GM12872 (cell line): ENCODE data around the gene MVK.

Experiments used
- CTCF ChIP-seq: IDR thresholded peaks from 3 replicates; pipeline ENCODE4 v1.5.1; 2011; ENCODE audit warnings: low read depth, mild to moderate bottlenecking, low read length, moderate library complexity; ENCODE audit not compliant: insufficient read depth

The MVK gene

GRCh38 chr12:109627633-109628032, 54.0 kb downstream of the MVK start:
- TF ChIP-seq CTCF, result no peak

GRCh38 chr12:109630107-109630506, 56.5 kb downstream of the MVK start:
- no peak for TF ChIP-seq CTCF

GRCh38 chr12:109630815-109631214, 57.2 kb downstream of the MVK start:
- no peak for TF ChIP-seq CTCF

- no peak for TF ChIP-seq CTCF
Measured at GRCh38 chr12:109631302-109631701, 57.7 kb downstream of the MVK start.

GRCh38 chr12:109631751-109632150, 58.2 kb downstream of the MVK start:
- no peak for TF ChIP-seq CTCF

GRCh38 chr12:109632342-109632741, 58.7 kb downstream of the MVK start:
- no peak for TF ChIP-seq CTCF

GRCh38 chr12:109635717-109636116, 62.1 kb downstream of the MVK start:
- no peak for TF ChIP-seq CTCF

GRCh38 chr12:109637348-109637747, 63.8 kb downstream of the MVK start:
- TF ChIP-seq CTCF, result no peak
